ENCODE results near the gene VAPA. TPM values are rescaled to one million over a fixed set of nuclear protein-coding genes. Genes with fewer than 3 reads are reported as not detected.

VAPA gene
- polyA plus RNA-seq, 1 donor (not counting 4 experiments of a cell fraction or from before 2014, with no cell fraction given): 350 TPM

- no peaks in the 10 kb centered on the region for H3K36me3 ChIP-seq (ENCODE audit: control insufficient read depth in 2 of 2, extremely low read depth in 1 of 2, insufficient read depth in 2 of 2, low read length in 2 of 2)
- DNase-seq (ENCODE audit: low read depth, low spot score) (no peak), FAIRE-seq (no peak)
- no peak for TF ChIP-seq EZH2 (IDR thresholded peaks at IDR 0.05; ENCODE audit: low read length)
- TF ChIP-seq, protein P1, sequence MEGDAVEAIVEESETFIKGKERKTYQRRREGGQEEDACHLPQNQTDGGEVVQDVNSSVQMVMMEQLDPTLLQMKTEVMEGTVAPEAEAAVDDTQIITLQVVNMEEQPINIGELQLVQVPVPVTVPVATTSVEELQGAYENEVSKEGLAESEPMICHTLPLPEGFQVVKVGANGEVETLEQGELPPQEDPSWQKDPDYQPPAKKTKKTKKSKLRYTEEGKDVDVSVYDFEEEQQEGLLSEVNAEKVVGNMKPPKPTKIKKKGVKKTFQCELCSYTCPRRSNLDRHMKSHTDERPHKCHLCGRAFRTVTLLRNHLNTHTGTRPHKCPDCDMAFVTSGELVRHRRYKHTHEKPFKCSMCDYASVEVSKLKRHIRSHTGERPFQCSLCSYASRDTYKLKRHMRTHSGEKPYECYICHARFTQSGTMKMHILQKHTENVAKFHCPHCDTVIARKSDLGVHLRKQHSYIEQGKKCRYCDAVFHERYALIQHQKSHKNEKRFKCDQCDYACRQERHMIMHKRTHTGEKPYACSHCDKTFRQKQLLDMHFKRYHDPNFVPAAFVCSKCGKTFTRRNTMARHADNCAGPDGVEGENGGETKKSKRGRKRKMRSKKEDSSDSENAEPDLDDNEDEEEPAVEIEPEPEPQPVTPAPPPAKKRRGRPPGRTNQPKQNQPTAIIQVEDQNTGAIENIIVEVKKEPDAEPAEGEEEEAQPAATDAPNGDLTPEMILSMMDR (optimal IDR thresholded peaks at IDR 0.05 in 1 of 3, IDR thresholded peaks at IDR 0.05 in 1 of 3, conservative IDR thresholded peaks at IDR 0.05 in 1 of 3; ENCODE audit: extremely low read depth in 1 of 3, insufficient read depth in 2 of 3, low read length in 3 of 3): no peak
- no peaks in the 10 kb centered on the region for H3K27me3 ChIP-seq (ENCODE audit: control insufficient read depth, extremely low read depth, insufficient read depth, low read length)
- H3K9ac ChIP-seq (ENCODE audit: control insufficient read depth, extremely low read depth, insufficient read depth, low read length): no peak overlapping the region
- H3K79me2 ChIP-seq (ENCODE audit: control insufficient read depth, insufficient read depth, low read length): peaks cover 10% of the 10 kb centered on the region
- H3K4me3 ChIP-seq (ENCODE audit: control insufficient read depth in 2 of 3, extremely low read depth in 1 of 3, insufficient read depth in 2 of 3, low read depth in 1 of 3, low read length in 3 of 3): no peak overlapping the region
- dilution Hi-C loops (cut with MboI; ENCODE audit: extremely low pct_ligation_motif_present, low sequenced_read_pairs): no loop called here
- no peaks in the 10 kb centered on the region for H3K9me3 ChIP-seq (ENCODE audit: control insufficient read depth, low read depth, low read length)
- H2AFZ ChIP-seq (ENCODE audit: control insufficient read depth, low read length): no peak overlapping the region
- no peaks in the 10 kb centered on the region for H4K20me1 ChIP-seq (ENCODE audit: control insufficient read depth, extremely low read depth, insufficient read depth, low read length)
- no peak overlapping the region for H3K4me2 ChIP-seq (ENCODE audit: control insufficient read depth, extremely low read depth, insufficient read depth, low read depth, low read length)
- H3K4me1 ChIP-seq (ENCODE audit: control insufficient read depth, extremely low read depth, insufficient read depth, low read length): peaks cover 3% of the 10 kb centered on the region
- H3K27ac ChIP-seq (ENCODE audit: control insufficient read depth, insufficient read depth, low read length): no peak overlapping the region
- no peaks in the 10 kb centered on the region for H3K9me1 ChIP-seq (ENCODE audit: control insufficient read depth, extremely low read depth, insufficient read depth, low read length)
These were observed 3.7 kb upstream of the VAPA start for GRCh38 chr18:9910071-9910470.

GRCh38 chr18:9910661-9911060, 3.2 kb upstream of the VAPA start:
- dilution Hi-C loops (cut with MboI; ENCODE audit: extremely low pct_ligation_motif_present, low sequenced_read_pairs): no loop called here
- Histone ChIP-seq H3K79me2 (ENCODE audit: control insufficient read depth, insufficient read depth, low read length) (peaks cover 15% of the 10 kb centered on the region), H3K4me3 (ENCODE audit: control insufficient read depth in 2 of 3, extremely low read depth in 1 of 3, insufficient read depth in 2 of 3, low read depth in 1 of 3, low read length in 3 of 3) (no peak overlapping the region), H3K9me1 (ENCODE audit: control insufficient read depth, extremely low read depth, insufficient read depth, low read length) (no peaks in the 10 kb centered on the region), H3K9ac (ENCODE audit: control insufficient read depth, extremely low read depth, insufficient read depth, low read length) (no peak overlapping the region), H3K27me3 (ENCODE audit: control insufficient read depth, extremely low read depth, insufficient read depth, low read length) (no peaks in the 10 kb centered on the region), H2AFZ (ENCODE audit: control insufficient read depth, low read length) (no peak overlapping the region), H4K20me1 (ENCODE audit: control insufficient read depth, extremely low read depth, insufficient read depth, low read length) (no peaks in the 10 kb centered on the region), H3K4me2 (ENCODE audit: control insufficient read depth, extremely low read depth, insufficient read depth, low read depth, low read length) (no peak overlapping the region), H3K36me3 (ENCODE audit: control insufficient read depth in 2 of 2, extremely low read depth in 1 of 2, insufficient read depth in 2 of 2, low read length in 2 of 2) (no peaks in the 10 kb centered on the region), H3K4me1 (ENCODE audit: control insufficient read depth, extremely low read depth, insufficient read depth, low read length) (peaks cover 3% of the 10 kb centered on the region), H3K27ac (ENCODE audit: control insufficient read depth, insufficient read depth, low read length) (no peak overlapping the region), H3K9me3 (ENCODE audit: control insufficient read depth, low read depth, low read length) (no peaks in the 10 kb centered on the region)
- FAIRE-seq (no peak), DNase-seq (ENCODE audit: low read depth, low spot score) (no peak)
- TF ChIP-seq, protein P1 (optimal IDR thresholded peaks at IDR 0.05 in 1 of 3, IDR thresholded peaks at IDR 0.05 in 1 of 3, conservative IDR thresholded peaks at IDR 0.05 in 1 of 3; ENCODE audit: extremely low read depth in 1 of 3, insufficient read depth in 2 of 3, low read length in 3 of 3): no peak
- no peak for TF ChIP-seq EZH2 (IDR thresholded peaks at IDR 0.05; ENCODE audit: low read length)
